ENCODE results near the gene SPATA31C1. TPM values are rescaled to one million over a fixed set of nuclear protein-coding genes. Genes with fewer than 3 reads are reported as not detected.
A peak's percentile ranks its signal among the peaks of the same experiment; 100 is the strongest.
"Not testable (repeated sequence)": the region's sequence is repeated elsewhere in the genome, so short reads cannot be mapped to it uniquely, and the experiment has no call there.

Gene SPATA31C1
- not detected for total RNA-seq

DNA sequence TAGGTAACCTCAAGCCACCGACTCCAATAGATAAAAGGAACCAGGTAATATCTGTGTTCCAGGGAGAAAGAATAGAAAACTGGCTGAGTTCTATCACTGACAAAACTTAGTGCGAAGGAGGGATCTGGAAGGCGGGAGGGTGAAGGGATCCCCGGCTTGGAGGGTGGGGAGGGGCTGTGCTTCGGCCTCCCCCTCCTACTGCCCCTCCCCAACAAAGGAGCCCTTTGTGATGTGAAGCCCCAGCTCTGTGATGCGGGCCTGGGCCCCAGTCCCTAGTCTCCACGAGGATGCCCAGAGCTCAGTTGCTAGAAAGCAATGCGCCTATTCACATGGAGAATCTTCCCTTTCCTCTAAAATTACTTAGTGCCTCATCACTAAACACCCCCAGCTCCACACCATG, at the start of gene SPATA31C1:
SPATA31C1 (plus strand) TSS at position 301 of the 400 bp plus-strand sequence.
- H3K4me3 Mint-ChIP-seq; H3K27me3 Mint-ChIP-seq; H3K36me3 Mint-ChIP-seq; DNase-seq; CTCF ChIA-PET; H3K9me3 Mint-ChIP-seq (ENCODE audit: low read depth); H3K27ac Mint-ChIP-seq; ATAC-seq; H3K4me1 Mint-ChIP-seq: not testable (repeated sequence)

DNA sequence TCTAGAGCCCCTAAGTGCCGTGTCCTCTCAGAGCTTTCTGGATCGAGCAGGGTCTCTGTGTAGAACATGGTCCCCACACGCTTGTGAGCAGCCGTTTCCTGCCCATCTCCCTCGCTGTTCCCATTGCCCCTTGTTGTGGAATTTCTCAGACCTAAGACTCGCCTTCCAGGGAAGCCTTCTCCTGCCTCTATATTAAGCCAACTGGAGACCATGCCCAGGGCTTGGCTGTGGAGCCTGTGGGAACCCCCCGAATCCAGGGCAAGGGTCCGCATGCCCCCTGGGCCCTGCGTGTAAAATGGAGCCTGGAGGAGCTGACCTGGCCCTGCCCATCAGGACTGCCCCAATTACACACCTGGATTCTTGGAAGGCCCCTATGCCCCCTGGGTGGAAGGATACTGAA, 49.6 kb upstream of the SPATA31C1 start:
- no peak for ATAC-seq
- Mint-ChIP-seq H3K9me3 (ENCODE audit: low read depth) (peaks cover 7% of the 10 kb centered on the region), H3K27ac (no peak overlapping the region), H3K27me3 (no peaks in the 10 kb centered on the region), H3K4me1 (no peaks in the 10 kb centered on the region), H3K36me3 (no peaks in the 10 kb centered on the region), H3K4me3 (no peak overlapping the region)
- no peak for DNase-seq
- CTCF ChIA-PET = no interaction called here

DNA sequence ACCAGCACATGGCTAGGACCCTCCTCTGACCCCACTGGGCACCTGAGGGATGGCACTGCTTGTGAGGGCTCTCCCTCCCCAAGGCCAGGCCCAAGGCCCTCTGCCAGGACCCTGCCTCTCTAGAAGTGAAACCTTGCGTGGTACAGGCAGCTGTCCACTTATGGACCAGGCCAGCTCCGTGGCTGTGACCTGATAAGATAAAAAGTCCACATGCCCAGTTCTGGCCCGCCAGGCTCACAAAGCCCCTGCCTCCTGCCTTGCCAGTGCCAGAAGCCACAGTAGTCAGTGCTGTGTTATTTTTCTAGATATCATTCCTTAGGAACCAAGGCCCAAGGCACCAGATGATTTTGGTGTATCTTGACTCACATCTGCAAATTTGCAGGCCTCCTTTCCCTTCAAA, 49.1 kb upstream of the SPATA31C1 start:
- Mint-ChIP-seq H3K27ac (no peak overlapping the region), H3K4me1 (no peaks in the 10 kb centered on the region), H3K27me3 (no peaks in the 10 kb centered on the region), H3K36me3 (no peaks in the 10 kb centered on the region), H3K9me3 (ENCODE audit: low read depth) (peaks cover 7% of the 10 kb centered on the region), H3K4me3 (no peak overlapping the region)
- DNase-seq (no peak), ATAC-seq (no peak)
- CTCF ChIA-PET = no interaction called here

DNA sequence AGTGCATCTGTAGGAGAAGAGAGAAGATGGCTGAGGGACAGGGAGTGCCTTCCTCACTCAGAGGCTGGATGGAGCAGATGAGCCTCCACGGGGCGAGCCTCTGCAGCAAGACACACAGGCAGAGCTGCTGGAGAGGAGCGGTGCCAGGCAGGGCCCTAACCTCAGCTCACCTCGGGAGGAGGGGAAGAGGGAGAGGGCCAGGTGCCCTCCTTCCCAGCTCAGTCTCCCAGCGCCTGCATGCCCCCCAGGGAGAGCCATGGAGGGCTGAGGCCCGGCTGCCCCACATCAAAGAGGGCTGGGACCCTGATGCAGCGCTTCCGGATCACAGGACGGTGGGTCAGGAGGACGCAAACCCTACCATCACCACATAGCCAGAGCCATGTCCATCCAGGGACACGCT, 48.7 kb upstream of the SPATA31C1 start:
- no peak for DNase-seq
- peak; percentile 36 for ATAC-seq
- peaks cover 7% of the 10 kb centered on the region for H3K9me3 Mint-ChIP-seq (ENCODE audit: low read depth)
- H3K4me3 Mint-ChIP-seq = no peak overlapping the region
- CTCF ChIA-PET = no interaction called here
- H3K27ac Mint-ChIP-seq = no peak overlapping the region
- H3K4me1 Mint-ChIP-seq = no peaks in the 10 kb centered on the region
- H3K27me3 Mint-ChIP-seq = no peaks in the 10 kb centered on the region
- no peaks in the 10 kb centered on the region for H3K36me3 Mint-ChIP-seq

DNA sequence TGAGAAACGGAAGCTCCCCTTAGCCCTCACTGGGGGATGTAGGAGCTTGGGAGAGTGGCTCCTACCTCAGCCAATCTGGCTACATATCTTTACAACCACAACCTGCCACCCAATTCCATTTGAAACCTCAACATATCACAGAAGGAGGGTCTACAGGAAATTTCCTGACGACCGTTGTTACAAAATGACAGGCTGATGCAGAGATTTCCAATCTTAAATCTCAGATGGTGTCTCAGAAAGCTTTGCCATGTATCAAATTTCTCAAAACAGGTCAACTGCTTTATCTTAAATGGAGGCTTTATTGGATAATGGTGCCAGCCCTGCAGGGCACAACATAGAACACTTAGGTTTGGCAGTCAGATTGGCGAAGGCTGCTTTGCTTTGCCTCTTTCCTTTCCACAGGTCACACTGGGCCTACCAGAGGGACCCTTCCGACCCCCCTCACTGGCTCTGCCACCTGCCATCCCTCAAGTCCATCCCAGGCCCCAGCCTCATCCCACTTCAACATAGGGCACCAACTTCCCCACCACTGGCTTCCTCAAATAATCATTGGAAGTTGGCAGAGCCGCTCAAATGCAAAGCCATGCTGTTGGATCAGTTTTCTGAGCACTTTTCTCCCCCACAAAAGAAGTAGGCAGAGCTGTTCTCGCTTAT, 46.2 kb upstream of the SPATA31C1 start:
- ATAC-seq (no peak), DNase-seq (no peak)
- peaks cover 7% of the 10 kb centered on the region for H3K9me3 Mint-ChIP-seq (ENCODE audit: low read depth)
- no peak overlapping the region for H3K4me3 Mint-ChIP-seq
- no peak overlapping the region for H3K27ac Mint-ChIP-seq
- no peaks in the 10 kb centered on the region for H3K36me3 Mint-ChIP-seq
- H3K27me3 Mint-ChIP-seq = no peaks in the 10 kb centered on the region
- no peaks in the 10 kb centered on the region for H3K4me1 Mint-ChIP-seq
- CTCF ChIA-PET = no interaction called here

DNA sequence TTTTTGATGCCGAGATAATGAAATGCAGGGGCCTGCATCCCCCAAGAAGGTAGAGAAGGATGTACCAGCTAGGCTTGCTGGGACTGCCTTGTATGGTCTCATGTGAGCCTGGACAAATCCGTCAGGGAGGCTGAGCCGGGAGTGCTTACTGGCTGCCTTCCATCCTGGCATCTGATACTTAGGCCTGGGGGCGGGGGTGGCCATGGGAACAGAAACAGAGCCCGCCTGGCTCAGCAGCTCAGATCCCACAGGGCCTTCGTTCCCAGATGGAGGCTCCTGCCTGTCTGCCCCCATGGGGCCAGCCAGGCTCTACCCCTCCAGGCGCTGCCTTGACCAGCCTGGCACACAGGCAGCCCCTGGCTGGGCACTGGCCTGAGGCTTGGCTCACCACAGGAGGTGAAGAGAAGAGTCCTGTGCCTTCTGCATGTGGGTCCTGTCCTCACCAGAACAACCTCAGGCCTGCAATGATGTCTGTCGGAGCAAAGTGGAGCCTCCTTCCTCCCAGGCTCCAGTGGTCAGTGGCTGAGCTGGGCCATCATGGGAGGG, 45.6 kb upstream of the SPATA31C1 start:
- no peaks in the 10 kb centered on the region for H3K27me3 Mint-ChIP-seq
- H3K9me3 Mint-ChIP-seq (ENCODE audit: low read depth) = peaks cover 7% of the 10 kb centered on the region
- H3K36me3 Mint-ChIP-seq = no peaks in the 10 kb centered on the region
- ATAC-seq (no peak), DNase-seq (no peak)
- H3K4me1 Mint-ChIP-seq = no peaks in the 10 kb centered on the region
- CTCF ChIA-PET = no interaction called here
- H3K4me3 Mint-ChIP-seq = no peak overlapping the region
- no peak overlapping the region for H3K27ac Mint-ChIP-seq

DNA sequence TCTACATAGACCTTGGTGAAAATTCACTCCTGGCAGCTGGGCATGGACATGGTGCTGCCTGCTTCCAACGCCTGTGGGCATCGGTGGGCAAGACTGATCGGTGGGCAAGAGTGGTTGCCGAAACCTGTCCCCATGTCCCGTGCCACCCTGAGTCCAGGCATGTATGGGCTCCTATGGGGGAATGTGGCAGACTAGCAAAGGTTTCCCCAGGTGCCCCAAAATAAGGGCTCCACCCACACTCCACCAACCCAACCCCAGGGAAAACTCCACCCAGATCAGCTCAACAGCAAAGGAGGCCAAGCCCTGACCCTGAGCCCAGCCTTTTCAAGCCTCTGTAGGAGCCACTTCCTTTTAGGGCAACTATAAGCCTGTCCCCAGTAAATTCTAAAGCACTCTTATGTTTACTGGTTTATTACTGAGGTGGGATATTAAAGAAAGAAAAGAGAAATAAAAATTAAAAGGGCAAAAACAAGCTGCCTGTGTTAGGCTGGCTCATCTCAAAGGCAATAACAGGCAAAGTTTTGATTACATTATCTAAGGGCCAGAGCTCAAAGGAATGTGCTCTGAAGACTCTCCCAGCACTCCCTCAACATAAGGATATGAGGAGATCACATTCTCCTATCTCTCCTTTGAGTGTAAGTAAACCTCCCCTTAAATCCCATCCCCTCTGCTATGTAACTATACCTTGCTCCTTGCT, 44.0 kb upstream of the SPATA31C1 start:
- Mint-ChIP-seq H3K9me3 (ENCODE audit: low read depth) (peaks cover 7% of the 10 kb centered on the region), H3K4me1 (no peaks in the 10 kb centered on the region), H3K36me3 (no peaks in the 10 kb centered on the region), H3K27ac (no peak overlapping the region), H3K4me3 (no peak overlapping the region), H3K27me3 (no peaks in the 10 kb centered on the region)
- CTCF ChIA-PET = no interaction called here
- DNase-seq = no peak
- ATAC-seq = no peak

DNA sequence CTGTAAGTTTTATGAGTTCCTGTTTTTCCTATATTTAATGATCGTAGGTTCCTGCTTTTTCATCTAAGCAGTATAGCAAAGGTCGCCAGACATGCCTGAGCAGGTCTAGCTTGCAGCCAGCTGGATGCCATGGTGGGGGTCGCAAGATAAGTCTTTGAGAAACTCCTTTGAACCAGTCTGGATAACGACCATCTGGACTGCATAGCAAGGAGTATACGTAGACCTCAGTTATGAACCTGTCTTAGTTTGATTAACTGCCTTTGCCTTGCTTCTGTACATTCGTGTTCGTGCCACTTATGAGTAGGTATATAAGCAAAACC, 43.5 kb upstream of the SPATA31C1 start:
- Mint-ChIP-seq H3K36me3 (no peaks in the 10 kb centered on the region), H3K27me3 (no peaks in the 10 kb centered on the region), H3K9me3 (ENCODE audit: low read depth) (peaks cover 7% of the 10 kb centered on the region), H3K27ac (no peak overlapping the region), H3K4me3 (no peak overlapping the region), H3K4me1 (no peaks in the 10 kb centered on the region)
- no peak for DNase-seq
- CTCF ChIA-PET = no interaction called here
- ATAC-seq = no peak

DNA sequence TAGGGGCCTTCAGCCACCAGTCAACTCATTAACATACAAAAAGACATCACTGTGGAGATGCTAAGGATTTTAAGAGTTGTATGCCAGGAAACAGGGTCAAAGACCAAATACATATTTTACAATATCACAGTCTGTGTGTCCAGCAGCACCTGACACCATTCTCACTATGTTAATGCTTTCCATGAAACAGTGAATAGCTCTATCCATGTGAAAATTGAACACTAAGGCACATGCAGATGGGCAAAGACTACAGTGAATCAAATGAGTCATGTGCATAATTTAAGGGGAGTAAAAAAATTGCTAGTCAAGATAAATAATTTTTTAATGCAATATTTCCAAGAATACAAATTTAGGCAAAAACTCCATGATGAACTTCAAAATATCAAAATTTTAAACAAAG, 42.7 kb upstream of the SPATA31C1 start:
- Mint-ChIP-seq H3K4me1 (no peaks in the 10 kb centered on the region), H3K4me3 (no peak overlapping the region)
- CTCF ChIA-PET = no interaction called here

DNA sequence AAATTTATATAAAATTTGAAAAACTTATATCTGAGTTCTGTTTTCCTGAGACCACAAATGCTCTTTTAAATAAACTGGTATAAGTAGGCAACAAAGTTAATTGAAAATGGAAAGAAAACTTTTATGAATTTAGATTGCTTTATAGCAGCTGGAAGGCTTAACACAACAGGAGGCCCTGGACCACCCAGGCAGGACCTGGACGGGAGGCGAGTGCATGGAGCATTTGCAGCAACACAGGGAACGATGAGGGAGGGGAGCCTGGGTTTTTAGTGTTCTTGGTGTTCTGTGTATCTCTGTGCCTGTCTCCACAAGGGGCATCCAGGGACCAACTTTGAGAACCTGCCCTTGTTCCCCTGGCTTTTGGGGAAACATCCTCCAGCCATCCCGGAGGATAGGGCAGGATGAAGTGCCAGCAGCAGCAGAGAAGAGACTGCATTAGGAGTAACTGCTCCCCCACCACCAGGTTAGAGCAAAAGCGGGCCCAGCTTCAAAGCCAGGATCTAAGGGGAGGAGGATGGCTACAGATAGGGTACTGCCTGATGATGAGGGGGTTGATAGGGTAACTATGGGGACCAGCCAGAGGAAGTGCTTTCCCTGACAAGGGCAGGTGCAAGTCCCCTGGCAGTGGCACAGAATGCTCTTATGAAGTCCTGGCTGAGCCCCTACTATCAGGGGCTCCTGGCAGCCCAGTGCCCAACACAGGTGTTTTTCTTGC, 41.8 kb upstream of the SPATA31C1 start:
- DNase-seq = no peak
- Mint-ChIP-seq H3K27me3 (no peaks in the 10 kb centered on the region), H3K27ac (no peak overlapping the region), H3K36me3 (no peaks in the 10 kb centered on the region), H3K4me3 (no peak overlapping the region), H3K4me1 (no peaks in the 10 kb centered on the region), H3K9me3 (ENCODE audit: low read depth) (no peaks in the 10 kb centered on the region)
- CTCF ChIA-PET = no interaction called here
- no peak for ATAC-seq

More for the DNA sequence above, 42.7 kb upstream of the SPATA31C1 start:
- no peaks in the 10 kb centered on the region for H3K9me3 Mint-ChIP-seq (ENCODE audit: low read depth)
- no peaks in the 10 kb centered on the region for H3K36me3 Mint-ChIP-seq
- DNase-seq = no peak
- no peak overlapping the region for H3K27ac Mint-ChIP-seq
- no peaks in the 10 kb centered on the region for H3K27me3 Mint-ChIP-seq
- no peak for ATAC-seq

DNA sequence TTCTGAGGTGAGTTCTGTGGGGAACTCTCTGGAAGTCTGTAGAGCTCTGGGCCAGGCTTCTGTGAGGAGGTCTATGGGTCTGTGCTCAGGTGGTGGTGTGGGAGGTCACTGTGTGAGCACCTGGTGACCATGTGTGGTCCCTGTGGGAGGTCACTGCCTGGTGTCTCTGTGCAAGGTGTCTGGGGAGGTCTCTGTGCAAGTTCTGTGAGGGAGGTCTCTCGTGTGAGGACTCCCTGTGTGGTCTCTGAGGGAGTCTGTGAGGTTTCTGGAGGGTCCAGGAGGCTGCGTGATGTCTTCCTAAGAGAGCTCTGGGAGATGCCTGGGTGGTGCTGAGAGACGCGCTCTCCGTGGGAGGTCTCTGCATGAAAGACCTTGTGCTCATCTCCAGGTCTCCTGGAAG, 41.1 kb upstream of the SPATA31C1 start:
- H3K27me3 Mint-ChIP-seq = no peaks in the 10 kb centered on the region
- CTCF ChIA-PET = no interaction called here
- DNase-seq (no peak), ATAC-seq (no peak)
- H3K9me3 Mint-ChIP-seq (ENCODE audit: low read depth) = no peaks in the 10 kb centered on the region
- H3K27ac Mint-ChIP-seq = no peak overlapping the region
- H3K36me3 Mint-ChIP-seq = no peaks in the 10 kb centered on the region
- H3K4me1 Mint-ChIP-seq = no peaks in the 10 kb centered on the region
- no peak overlapping the region for H3K4me3 Mint-ChIP-seq

DNA sequence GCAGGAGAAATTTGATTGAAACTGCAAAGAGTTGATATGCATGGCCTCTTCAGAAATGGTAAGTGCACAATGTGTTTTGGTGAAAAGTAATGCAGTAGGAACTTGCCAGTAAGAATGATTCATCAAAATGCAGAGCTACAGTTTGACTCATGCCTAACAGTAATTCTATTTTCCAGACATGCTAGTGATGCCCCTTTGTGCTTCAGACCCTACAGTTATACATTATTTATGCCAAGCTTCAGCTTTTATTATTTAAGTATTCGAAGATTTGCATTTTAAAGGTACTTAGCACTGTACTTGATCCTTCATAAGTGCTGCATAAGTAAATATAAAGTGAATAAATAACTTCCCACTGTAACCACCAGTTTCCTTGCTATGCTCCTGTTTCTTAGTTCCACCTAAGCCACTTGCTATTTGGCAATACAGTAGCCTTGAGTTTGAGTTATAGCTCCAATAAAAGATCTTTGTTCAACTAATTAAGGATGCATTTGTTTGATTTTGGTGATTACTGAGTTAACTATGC, 38.7 kb upstream of the SPATA31C1 start:
- H3K4me3 Mint-ChIP-seq = no peak overlapping the region
- CTCF ChIA-PET = no interaction called here

DNA sequence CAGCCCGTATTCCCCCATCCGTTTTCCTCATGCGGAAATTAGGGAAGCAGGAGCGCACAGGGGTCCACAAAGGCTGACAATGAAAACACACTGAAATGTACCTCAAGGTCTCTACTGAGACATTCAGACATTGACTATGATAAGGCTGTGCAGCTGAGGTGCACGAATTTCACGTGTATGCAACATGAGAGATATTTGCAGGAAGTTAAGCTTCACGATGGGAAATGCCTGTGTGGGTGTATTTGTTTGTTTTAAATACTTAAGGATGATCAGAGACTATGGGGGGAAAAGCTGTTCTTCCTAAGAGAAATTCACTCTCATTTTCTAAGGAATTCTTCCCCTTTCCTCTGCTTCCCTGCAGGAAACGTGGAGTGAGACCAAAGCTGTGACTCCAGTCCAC, 37.6 kb upstream of the SPATA31C1 start:
- Mint-ChIP-seq H3K4me3 (no peak overlapping the region), H3K27me3 (no peaks in the 10 kb centered on the region), H3K9me3 (ENCODE audit: low read depth) (no peaks in the 10 kb centered on the region), H3K27ac (no peak overlapping the region), H3K36me3 (no peaks in the 10 kb centered on the region), H3K4me1 (no peaks in the 10 kb centered on the region)
- DNase-seq (no peak), ATAC-seq (no peak)
- CTCF ChIA-PET = no interaction called here

More for the DNA sequence above, 38.7 kb upstream of the SPATA31C1 start:
- Mint-ChIP-seq H3K27me3 (no peaks in the 10 kb centered on the region), H3K36me3 (no peaks in the 10 kb centered on the region), H3K4me1 (no peaks in the 10 kb centered on the region), H3K27ac (no peak overlapping the region), H3K9me3 (ENCODE audit: low read depth) (no peaks in the 10 kb centered on the region)
- DNase-seq (no peak), ATAC-seq (no peak)

DNA sequence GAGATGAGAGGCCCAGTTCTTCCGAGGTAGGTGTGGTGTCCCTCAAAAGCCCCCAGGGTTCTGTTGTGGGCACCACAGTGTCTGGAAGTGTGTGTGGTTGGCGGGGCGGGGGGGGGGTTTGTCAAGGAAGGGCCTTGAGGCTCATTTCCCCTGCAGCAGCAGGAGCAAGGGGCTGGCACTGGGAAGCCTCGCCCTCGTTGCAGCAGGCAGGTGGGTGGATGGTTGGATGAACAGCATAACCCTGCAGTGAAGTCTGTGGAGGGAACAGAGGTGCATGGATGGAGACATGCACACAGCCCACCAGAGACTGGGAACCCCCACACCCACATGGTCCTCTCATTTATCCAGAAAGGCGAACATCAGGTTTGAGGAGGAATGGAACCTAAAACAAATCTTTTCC, 37.1 kb upstream of the SPATA31C1 start:
- ATAC-seq (no peak), DNase-seq (no peak)
- Mint-ChIP-seq H3K4me1 (no peaks in the 10 kb centered on the region), H3K27me3 (no peaks in the 10 kb centered on the region), H3K27ac (no peak overlapping the region), H3K36me3 (no peaks in the 10 kb centered on the region), H3K4me3 (no peak overlapping the region), H3K9me3 (ENCODE audit: low read depth) (no peaks in the 10 kb centered on the region)
- CTCF ChIA-PET = no interaction called here
